Subcutaneous abdominal adipose tissue (tissue), 5 donors: ENCODE results near the gene MEOX1.
"Not testable (repeated sequence)": the region's sequence is repeated elsewhere in the genome, so short reads cannot be mapped to it uniquely, and the experiment has no call there.

Experiments
- H3K27ac ChIP-seq: one replicate; pipeline ENCODE4 v1.7.0; 2013; ENCODE audit warnings: low read depth, mild to moderate bottlenecking, inconsistent platforms, low read length, moderate library complexity
- H3K27me3 ChIP-seq, 5 donors: one replicate each; pipeline ENCODE4 v1.7.0; 2013; ENCODE audit warnings: low read length in 5 of 5, inconsistent platforms in 1 of 5; ENCODE audit not compliant: control insufficient read depth in 5 of 5, insufficient read depth in 4 of 5
- H3K36me3 ChIP-seq, 5 donors: one replicate each; pipeline ENCODE4 v1.7.0; 2013; ENCODE audit warnings: low read length in 5 of 5; ENCODE audit not compliant: control insufficient read depth in 5 of 5, insufficient read depth in 5 of 5
- H3K4me1 ChIP-seq, 5 donors: one replicate each; pipeline ENCODE4 v1.7.0; 2013; ENCODE audit warnings: low read length in 5 of 5, mild to moderate bottlenecking in 3 of 5, moderate library complexity in 1 of 5; ENCODE audit not compliant: control insufficient read depth in 5 of 5, insufficient read depth in 5 of 5
- H3K4me3 ChIP-seq, 5 donors: one replicate each; pipeline ENCODE4 v1.7.0; 2013; ENCODE audit warnings: low read length in 5 of 5, low read depth in 1 of 5
- H3K9ac ChIP-seq, 5 donors: one replicate each; pipeline ENCODE4 v1.7.0; 2013; ENCODE audit warnings: low read length in 5 of 5, mild to moderate bottlenecking in 4 of 5, moderate library complexity in 3 of 5
- H3K9me3 ChIP-seq, 5 donors: one replicate each; pipeline ENCODE4 v1.7.0; 2013; ENCODE audit warnings: low read length in 5 of 5; ENCODE audit not compliant: control insufficient read depth in 5 of 5
- donor health status: healthy.
- donor health status: healthy.
- donor health status: healthy.
- donor health status: healthy.
- donor health status: healthy.

The MEOX1 gene

GRCh38 chr17:43602556-43602955, 59.2 kb downstream of the MEOX1 start:
- not testable (repeated sequence) for H3K27me3 ChIP-seq, H3K4me3 ChIP-seq, H3K36me3 ChIP-seq, H3K27ac ChIP-seq, H3K9me3 ChIP-seq, H3K4me1 ChIP-seq, H3K9ac ChIP-seq

GRCh38 chr17:43601280-43602039, 60.3 kb downstream of the MEOX1 start:
- peaks cover 0 to 9% (median 5%) of the 10 kb centered on the region in 5 donors for H3K4me1 ChIP-seq
- H3K27me3 ChIP-seq = peaks cover 0 to 6% (median 0%) of the 10 kb centered on the region in 5 donors
- H3K4me3 ChIP-seq = no peak overlapping the region
- no peaks in the 10 kb centered on the region for H3K9me3 ChIP-seq
- H3K9ac ChIP-seq = no peak overlapping the region
- no peaks in the 10 kb centered on the region for H3K36me3 ChIP-seq
- no peak overlapping the region for H3K27ac ChIP-seq

- Histone ChIP-seq H3K4me1 (peaks cover 0 to 9% (median 5%) of the 10 kb centered on the region in 5 donors), H3K27ac (no peak overlapping the region)
Observed at GRCh38 chr17:43599835-43600234, 61.9 kb downstream of the MEOX1 start.

GRCh38 chr17:43599046-43599395, 62.7 kb downstream of the MEOX1 start:
- peaks cover 0 to 6% (median 0%) of the 10 kb centered on the region in 5 donors for H3K27me3 ChIP-seq
- no peak overlapping the region for H3K4me3 ChIP-seq
- H3K9me3 ChIP-seq = no peaks in the 10 kb centered on the region
- H3K4me1 ChIP-seq = peaks cover 0 to 9% (median 5%) of the 10 kb centered on the region in 5 donors
- H3K9ac ChIP-seq = no peak overlapping the region
- no peaks in the 10 kb centered on the region for H3K36me3 ChIP-seq
- H3K27ac ChIP-seq = no peak overlapping the region

More at GRCh38 chr17:43599835-43600234, 61.9 kb downstream of the MEOX1 start:
- Histone ChIP-seq H3K4me3 (no peak overlapping the region), H3K9ac (no peak overlapping the region), H3K27me3 (peaks cover 0 to 6% (median 0%) of the 10 kb centered on the region in 5 donors), H3K9me3 (no peaks in the 10 kb centered on the region), H3K36me3 (no peaks in the 10 kb centered on the region)

- H3K36me3 ChIP-seq = no peaks in the 10 kb centered on the region
- H3K4me1 ChIP-seq = peaks cover 0 to 9% (median 5%) of the 10 kb centered on the region in 5 donors
- no peak overlapping the region for H3K27ac ChIP-seq
- no peaks in the 10 kb centered on the region for H3K9me3 ChIP-seq
- H3K4me3 ChIP-seq = no peak overlapping the region
- no peak overlapping the region for H3K9ac ChIP-seq
- H3K27me3 ChIP-seq = peaks cover 0 to 6% (median 0%) of the 10 kb centered on the region in 5 donors
Observed at GRCh38 chr17:43598357-43599045, 63.2 kb downstream of the MEOX1 start.

- Histone ChIP-seq H3K27ac (peak overlapping the region; percentile 23), H3K4me3 (no peak overlapping the region), H3K36me3 (no peaks in the 10 kb centered on the region), H3K27me3 (peaks cover 0 to 6% (median 0%) of the 10 kb centered on the region in 5 donors), H3K4me1 (peaks cover 0 to 9% (median 5%) of the 10 kb centered on the region in 5 donors), H3K9me3 (no peaks in the 10 kb centered on the region), H3K9ac (no peak overlapping the region)
Observed at GRCh38 chr17:43597624-43598356, 63.9 kb downstream of the MEOX1 start.

- Histone ChIP-seq H3K36me3 (no peaks in the 10 kb centered on the region), H3K9me3 (no peaks in the 10 kb centered on the region), H3K4me1 (peaks cover 7 to 25% (median 22%) of the 10 kb centered on the region in 5 donors), H3K27ac (no peak overlapping the region), H3K9ac (no peak overlapping the region), H3K27me3 (peaks cover 0 to 9% (median 0%) of the 10 kb centered on the region in 5 donors), H3K4me3 (no peak overlapping the region)
Observed at GRCh38 chr17:43595466-43595865, 66.3 kb downstream of the MEOX1 start.

- Histone ChIP-seq H3K4me3 (peak overlapping the region in 1 of 5 donors; percentile 36), H3K36me3 (no peaks in the 10 kb centered on the region), H3K9ac (peak overlapping the region in 3 of 5 donors; percentile 41 to 46 (median 41)), H3K27me3 (peaks cover 0 to 5% (median 0%) of the 10 kb centered on the region in 5 donors), H3K4me1 (peaks cover 7 to 41% (median 19%) of the 10 kb centered on the region in 5 donors), H3K27ac (peak overlapping the region; percentile 96), H3K9me3 (no peaks in the 10 kb centered on the region)
Observed at GRCh38 chr17:43591779-43592562, 69.8 kb downstream of the MEOX1 start.

GRCh38 chr17:43591001-43591400, 70.7 kb downstream of the MEOX1 start:
- no peaks in the 10 kb centered on the region for H3K36me3 ChIP-seq
- H3K27ac ChIP-seq = peak overlapping the region; percentile 96
- H3K4me3 ChIP-seq = no peak overlapping the region
- peaks cover 7 to 42% (median 19%) of the 10 kb centered on the region in 5 donors for H3K4me1 ChIP-seq
- no peaks in the 10 kb centered on the region for H3K9me3 ChIP-seq
- H3K27me3 ChIP-seq = peaks cover 0 to 3% (median 0%) of the 10 kb centered on the region in 5 donors
- H3K9ac ChIP-seq = peak overlapping the region in 3 of 5 donors; percentile 30 to 41 (median 33)
